Esophagus muscularis mucosa (tissue), 4 donors: Measurements from ENCODE around the gene OLA1. TPM values are rescaled to one million over a fixed set of nuclear protein-coding genes. Genes with fewer than 3 reads are reported as not detected.

Experiments used
- DNase-seq: peaks from one replicate; pipeline ENCODE4 v3.0.0-alpha.2; 2017; ENCODE audit errors: extremely low spot score
- H3K27ac ChIP-seq, 4 donors: fragments of 200-600 bp; sonication (generic); replicated peaks in 1 of 4; 1 replicate in 3 of 4; 2 replicates in 1 of 4; pipeline ENCODE4 v1.5.1; 2016 to 2019; ENCODE audit warnings: mild to moderate bottlenecking in 1 of 4
- H3K27me3 ChIP-seq, 4 donors: fragments of 200-600 bp; sonication (generic); one replicate each; pipeline versions ENCODE4 v1.5.1 to v1.6.0; 2016 to 2019
- H3K36me3 ChIP-seq, 4 donors: fragments of 200-600 bp; sonication (generic); one replicate each; pipeline ENCODE4 v1.5.1; 2016 to 2019
- H3K4me1 ChIP-seq, 4 donors: fragments of 200-600 bp; sonication (generic); one replicate each; pipeline ENCODE4 v1.5.1; 2016 to 2019
- H3K4me3 ChIP-seq, 4 donors: fragments of 200-600 bp; sonication (generic); 1 replicate in 2 of 4; 2 replicates in 2 of 4; pipeline ENCODE4 v1.5.1; 2016 to 2019; ENCODE audit warnings: mild to moderate bottlenecking in 4 of 4, moderate library complexity in 1 of 4
- H3K9me3 ChIP-seq, 4 donors: fragments of 200-600 bp; sonication (generic); 1 replicate in 3 of 4; 2 replicates in 1 of 4; pipeline ENCODE4 v1.5.1; 2016 to 2019
- CTCF ChIP-seq, 3 experiments: fragments of 200-600 bp in 2 of 3; fragments of 450-650 bp in 1 of 3; sonication (generic) in 2 of 3; IDR thresholded peaks; one replicate each; pipeline ENCODE4 v1.5.1; 2017 to 2019; ENCODE audit warnings: antibody characterized with exemption in 3 of 3, mild to moderate bottlenecking in 2 of 3, moderate library complexity in 1 of 3
- EP300 ChIP-seq: sonication (generic); formaldehyde crosslinking; IDR thresholded peaks from one replicate; pipeline ENCODE4 v1.6.1; 2017; ENCODE audit warnings: antibody characterized with exemption
- POLR2A ChIP-seq: fragments of 450-650 bp; IDR thresholded peaks from one replicate; pipeline ENCODE4 v1.6.1; 2017; ENCODE audit warnings: antibody characterized with exemption, moderate library complexity, mild to moderate bottlenecking, low read depth
- POLR2AphosphoS5 ChIP-seq, 2 donors: sonication (generic); formaldehyde crosslinking; IDR thresholded peaks; one replicate each; pipeline ENCODE4 v1.6.1; 2017; ENCODE audit warnings: antibody characterized with exemption in 2 of 2
- WGBS: methylation state at CpG from one replicate; pipeline ENCODE4 v1.1.5; 2018; 5-methylcytosine and 5-hydroxymethylcytosine counted together
- intact Hi-C: fragments of 100-400 bp; cut with DNase I; formaldehyde crosslinking; loops from one replicate; pipeline ENCODE4 v1.15.1; 2023
- total RNA-seq, 4 donors: library from RNA; depleted of rRNA; stranded (reverse); fragments of >200 nt; gene quantifications; one replicate each; pipeline versions ENCODE4 v1.1.0 to v1.2.1, GENCODE V29; 2016

Gene OLA1
- total RNA-seq, 4 donors from 2014 or later, result 54.2 to 62.7 (median 60.1) TPM

DNA sequence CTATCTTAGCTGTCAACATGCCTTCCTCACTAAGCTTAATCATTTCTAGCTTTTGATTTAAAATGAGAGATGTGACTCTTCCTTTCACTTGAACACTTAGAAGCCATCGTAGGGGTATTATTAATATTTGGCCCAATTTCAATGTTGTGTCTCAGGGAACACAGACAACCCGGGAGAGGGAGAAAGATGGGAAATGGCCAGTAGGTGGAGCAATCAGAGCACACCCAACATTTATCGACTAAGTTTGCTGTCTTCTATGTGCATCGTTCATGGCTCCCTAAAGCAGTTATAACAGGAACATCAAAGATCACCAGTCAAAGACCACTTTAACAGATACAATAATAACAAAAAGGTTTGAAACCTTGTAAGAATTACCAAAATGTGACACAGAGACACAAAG is 110.2 kb downstream of the OLA1 start:
- intact Hi-C loops, result no loop called here
- no peak for DNase-seq
- Histone ChIP-seq H3K27me3 (no peaks in the 10 kb centered on the region), H3K4me1 (no peaks in the 10 kb centered on the region), H3K4me3 (no peak overlapping the region), H3K9me3 (no peaks in the 10 kb centered on the region), H3K27ac (no peak overlapping the region), H3K36me3 (peaks cover 0 to 10% (median 0%) of the 10 kb centered on the region in 4 donors)
- TF ChIP-seq CTCF (IDR thresholded peaks at IDR 0.05) (peak in 2 of 3 experiments; percentile 10 to 16), POLR2A (no peak), EP300 (no peak), POLR2AphosphoS5 (IDR thresholded peaks at IDR 0.05) (no peak)
- WGBS, result 81% methylated on average over 4 of the region's 4 CpGs

DNA sequence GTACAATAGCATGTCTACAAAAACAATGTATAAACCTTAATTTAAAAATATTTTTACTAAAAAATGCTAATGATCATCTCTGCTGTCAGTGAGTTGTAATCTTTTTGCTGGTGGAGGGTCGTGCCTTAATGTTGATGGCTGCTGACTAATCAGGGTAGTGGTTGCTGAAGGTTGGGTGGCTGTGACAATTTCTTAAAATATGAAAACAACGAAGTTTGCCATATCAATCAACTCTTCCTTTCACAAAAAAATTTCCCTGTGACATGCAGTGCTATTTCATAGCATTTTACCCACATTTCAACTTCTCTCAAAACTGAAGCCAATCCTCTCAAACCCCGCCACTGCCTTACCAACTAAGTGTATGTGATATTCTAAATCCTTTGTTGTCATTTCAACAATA is 112.4 kb downstream of the OLA1 start:
- intact Hi-C loops, result no loop called here
- Histone ChIP-seq H3K27ac (no peak overlapping the region), H3K4me3 (no peak overlapping the region), H3K4me1 (no peaks in the 10 kb centered on the region), H3K27me3 (no peaks in the 10 kb centered on the region), H3K36me3 (peaks cover 0 to 10% (median 0%) of the 10 kb centered on the region in 4 donors), H3K9me3 (no peaks in the 10 kb centered on the region)
- TF ChIP-seq POLR2AphosphoS5 (IDR thresholded peaks at IDR 0.05), result no peak
- TF ChIP-seq POLR2A, result no peak
- TF ChIP-seq EP300, result no peak
- no peak for TF ChIP-seq CTCF (IDR thresholded peaks at IDR 0.05)
- DNase-seq, result no peak
- 97% methylated on average over 3 of the region's 3 CpGs for WGBS

DNA sequence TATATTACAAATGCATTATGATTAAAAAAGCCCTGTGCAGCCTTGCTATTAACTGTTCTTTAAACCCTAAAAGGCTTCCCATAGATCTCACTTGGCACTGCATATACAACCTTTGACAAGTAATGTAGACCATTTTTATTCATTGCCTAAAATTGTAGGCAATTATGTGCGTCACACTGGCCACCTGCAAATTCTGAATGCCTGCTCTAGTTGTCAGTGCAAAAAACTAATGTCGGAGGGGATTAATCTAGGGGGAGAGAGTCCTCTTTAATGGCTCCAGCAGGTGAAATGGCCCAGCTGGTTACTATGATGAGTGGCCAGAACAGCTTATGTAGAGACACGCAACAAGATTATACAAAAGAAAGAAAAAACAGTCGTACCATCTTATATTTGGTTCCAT is 123.2 kb downstream of the OLA1 start:
- Histone ChIP-seq H3K36me3 (no peaks in the 10 kb centered on the region), H3K4me3 (no peak overlapping the region), H3K4me1 (no peaks in the 10 kb centered on the region), H3K9me3 (no peaks in the 10 kb centered on the region), H3K27me3 (no peaks in the 10 kb centered on the region), H3K27ac (no peak overlapping the region)
- TF ChIP-seq POLR2A, result no peak
- no peak for TF ChIP-seq CTCF (IDR thresholded peaks at IDR 0.05)
- TF ChIP-seq EP300, result no peak
- no peak for TF ChIP-seq POLR2AphosphoS5 (IDR thresholded peaks at IDR 0.05)
- intact Hi-C loops, result no loop called here
- WGBS, result 89% methylated on average over 4 of the region's 4 CpGs
- no peak for DNase-seq

DNA sequence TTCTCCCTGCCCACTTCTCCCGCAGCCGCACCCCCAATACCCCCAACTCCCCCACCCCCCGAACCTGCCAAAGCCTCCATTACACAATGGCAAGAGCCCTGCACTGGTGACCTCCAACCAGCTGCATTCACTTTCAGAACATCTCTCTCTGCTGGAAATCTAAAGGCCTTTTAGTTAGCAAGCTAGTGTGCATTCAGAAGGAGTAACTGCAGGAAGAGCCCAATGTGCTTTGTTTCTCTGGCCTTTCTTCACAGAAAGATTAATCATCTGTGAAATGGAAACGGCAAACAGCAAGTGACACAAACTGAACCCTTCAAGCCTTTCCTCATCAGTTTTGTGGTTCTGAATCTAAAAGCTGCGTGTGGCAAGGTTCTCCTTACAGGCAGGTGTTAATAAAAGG is 124.2 kb downstream of the OLA1 start:
- no peak for DNase-seq
- WGBS, result 85% methylated on average over 5 of the region's 5 CpGs
- TF ChIP-seq POLR2A (no peak), EP300 (no peak), POLR2AphosphoS5 (IDR thresholded peaks at IDR 0.05) (no peak), CTCF (IDR thresholded peaks at IDR 0.05) (no peak)

DNA sequence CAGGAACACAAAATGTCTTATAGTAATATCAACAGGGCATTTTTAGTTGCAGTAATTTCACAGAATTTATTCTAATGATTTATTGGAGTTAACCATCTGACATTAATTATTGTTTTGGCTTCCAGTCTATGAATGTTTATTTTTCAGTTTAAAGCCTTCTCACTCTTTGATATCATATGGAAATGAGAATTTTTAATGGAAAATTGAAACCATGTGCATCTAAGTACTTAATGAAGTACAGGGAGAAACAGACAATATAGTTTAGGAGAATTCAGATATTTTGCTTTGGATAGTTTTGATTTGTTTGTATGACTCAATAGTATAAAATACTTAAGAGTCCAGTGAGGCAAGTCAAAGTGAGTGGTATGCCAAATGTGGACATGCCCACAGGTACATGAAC is 126.1 kb downstream of the OLA1 start:
- H3K27me3 ChIP-seq, result no peaks in the 10 kb centered on the region
- no peak overlapping the region for H3K27ac ChIP-seq
- no peaks in the 10 kb centered on the region for H3K4me1 ChIP-seq
- no peak for TF ChIP-seq POLR2A
- no peak for TF ChIP-seq CTCF (IDR thresholded peaks at IDR 0.05)
- TF ChIP-seq POLR2AphosphoS5 (IDR thresholded peaks at IDR 0.05), result no peak
- TF ChIP-seq EP300, result no peak
- H3K36me3 ChIP-seq, result no peaks in the 10 kb centered on the region
- no peak overlapping the region for H3K4me3 ChIP-seq
- no peak for DNase-seq
- H3K9me3 ChIP-seq, result no peaks in the 10 kb centered on the region
- intact Hi-C loops, result no loop called here

More for the DNA sequence above, 124.2 kb downstream of the OLA1 start:
- no peak overlapping the region for H3K4me3 ChIP-seq
- no peak overlapping the region for H3K27ac ChIP-seq
- H3K36me3 ChIP-seq, result no peaks in the 10 kb centered on the region
- intact Hi-C loops, result no loop called here
- H3K4me1 ChIP-seq, result no peaks in the 10 kb centered on the region
- H3K27me3 ChIP-seq, result no peaks in the 10 kb centered on the region
- H3K9me3 ChIP-seq, result no peaks in the 10 kb centered on the region
